ENCODE results near the gene RPAP2. TPM values are rescaled to one million over a fixed set of nuclear protein-coding genes. Genes with fewer than 3 reads are reported as not detected.

Gene RPAP2
- total RNA-seq, 1 experiment from 2014 or later, result 28.1 TPM

DNA sequence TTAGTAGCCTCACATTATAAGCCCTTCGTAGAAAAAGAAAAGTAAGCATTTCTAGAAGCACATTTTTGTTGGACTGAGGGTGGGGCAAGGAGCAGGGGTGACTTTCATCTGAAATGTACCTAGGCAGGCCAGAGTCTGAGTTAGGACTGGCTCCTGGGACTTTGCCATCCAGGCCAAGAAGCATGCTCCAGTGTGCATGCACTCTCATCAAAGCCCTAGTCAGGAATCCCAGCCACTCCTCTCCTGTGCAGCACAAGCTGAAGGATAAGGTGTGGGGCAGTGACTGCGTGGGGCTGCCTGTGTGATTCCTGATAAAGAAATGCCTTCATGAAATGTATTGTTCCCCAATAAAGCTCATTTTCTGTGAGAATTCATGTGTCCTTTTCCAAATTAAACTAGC is 99.7 kb downstream of the RPAP2 start:
- DNase-seq (ENCODE audit: low read depth, low spot score) (no peak), ATAC-seq (no peak)
- no peak overlapping the region for H3K9ac ChIP-seq (ENCODE audit: low read length)
- no peak overlapping the region for H3K27ac ChIP-seq (ENCODE audit: low read depth, low read length)
- H4K20me1 ChIP-seq (ENCODE audit: insufficient read depth), result no peaks in the 10 kb centered on the region
- H3K27me3 ChIP-seq (ENCODE audit: insufficient read depth, low read length), result no peaks in the 10 kb centered on the region
- H3K4me3 ChIP-seq (replicated peaks in 1 of 2; ENCODE audit: low read depth in 1 of 2, low read length in 2 of 2), result no peak overlapping the region
- no peaks in the 10 kb centered on the region for H3K36me3 ChIP-seq (ENCODE audit: control insufficient read depth in 1 of 2, insufficient read depth in 2 of 2, low read length in 2 of 2)
- H3K9me2 ChIP-seq (ENCODE audit: insufficient read depth), result no peaks in the 10 kb centered on the region
- no peak overlapping the region for H3K4me2 ChIP-seq (ENCODE audit: low read length)
- H2AFZ ChIP-seq (ENCODE audit: low read depth, low read length, poor library complexity, severe bottlenecking), result no peak overlapping the region
- RAD21 ChIA-PET (ENCODE audit: low non-redundant PET in 1 of 2, low total read pairs in 2 of 2, uncharacterized antibody in 2 of 2, unreplicated experiment in 2 of 2), result no interaction called here
- POLR2A ChIA-PET, result no interaction called here
- intact Hi-C loops (cut with micrococcal nuclease), result no loop called here
- TF ChIP-seq, protein P1, sequence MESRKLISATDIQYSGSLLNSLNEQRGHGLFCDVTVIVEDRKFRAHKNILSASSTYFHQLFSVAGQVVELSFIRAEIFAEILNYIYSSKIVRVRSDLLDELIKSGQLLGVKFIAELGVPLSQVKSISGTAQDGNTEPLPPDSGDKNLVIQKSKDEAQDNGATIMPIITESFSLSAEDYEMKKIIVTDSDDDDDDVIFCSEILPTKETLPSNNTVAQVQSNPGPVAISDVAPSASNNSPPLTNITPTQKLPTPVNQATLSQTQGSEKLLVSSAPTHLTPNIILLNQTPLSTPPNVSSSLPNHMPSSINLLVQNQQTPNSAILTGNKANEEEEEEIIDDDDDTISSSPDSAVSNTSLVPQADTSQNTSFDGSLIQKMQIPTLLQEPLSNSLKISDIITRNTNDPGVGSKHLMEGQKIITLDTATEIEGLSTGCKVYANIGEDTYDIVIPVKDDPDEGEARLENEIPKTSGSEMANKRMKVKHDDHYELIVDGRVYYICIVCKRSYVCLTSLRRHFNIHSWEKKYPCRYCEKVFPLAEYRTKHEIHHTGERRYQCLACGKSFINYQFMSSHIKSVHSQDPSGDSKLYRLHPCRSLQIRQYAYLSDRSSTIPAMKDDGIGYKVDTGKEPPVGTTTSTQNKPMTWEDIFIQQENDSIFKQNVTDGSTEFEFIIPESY (IDR thresholded peaks at IDR 0.05; ENCODE audit: extremely low read depth, insufficient replicate concordance, low read length), result no peak
- TF ChIP-seq, protein P2, sequence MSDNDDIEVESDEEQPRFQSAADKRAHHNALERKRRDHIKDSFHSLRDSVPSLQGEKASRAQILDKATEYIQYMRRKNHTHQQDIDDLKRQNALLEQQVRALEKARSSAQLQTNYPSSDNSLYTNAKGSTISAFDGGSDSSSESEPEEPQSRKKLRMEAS (IDR thresholded peaks at IDR 0.05), result no peak
- TF ChIP-seq FOSL1 (IDR thresholded peaks at IDR 0.05; ENCODE audit: low read depth) (no peak), TCF7L2 (IDR thresholded peaks at IDR 0.05; ENCODE audit: borderline replicate concordance, extremely low read depth, insufficient read depth, insufficient read length) (no peak)
- H3K4me1 ChIP-seq (ENCODE audit: control insufficient read depth in 1 of 2, insufficient read depth in 2 of 2, low read length in 2 of 2), result no peaks in the 10 kb centered on the region
- no peaks in the 10 kb centered on the region for H3K79me2 ChIP-seq (ENCODE audit: insufficient read depth, low read length)
- BruUV-seq (replicated peaks), result no TSS peak
- peaks cover 4 to 9% of the 10 kb centered on the region in 2 experiments; a peak in 2 of 4 replicates for H3K9me3 ChIP-seq (ENCODE audit: control insufficient read depth in 1 of 2, insufficient read depth in 1 of 2, low read depth in 1 of 2, low read length in 2 of 2)
- CTCF ChIA-PET, result no interaction called here

DNA sequence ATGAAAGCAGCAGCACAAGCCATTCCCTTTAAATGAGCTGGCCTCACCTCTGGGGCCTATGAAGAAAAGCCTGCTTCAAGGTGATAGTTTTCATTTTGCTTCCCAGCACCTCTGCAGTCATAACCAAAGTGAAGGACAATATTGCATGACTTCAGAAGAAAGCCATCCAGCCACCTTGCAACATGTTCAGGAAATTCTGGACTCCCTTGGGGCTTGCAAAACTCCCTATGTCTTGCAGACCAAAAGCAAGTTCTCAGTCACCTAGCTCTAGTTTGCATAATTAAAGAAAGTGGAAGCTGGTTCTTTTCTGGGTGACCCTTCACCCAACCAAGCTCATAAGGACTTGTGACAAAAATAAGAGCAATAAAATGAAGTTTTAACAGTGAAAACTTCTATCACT is 100.2 kb downstream of the RPAP2 start:
- no peak for TF ChIP-seq SP1 (IDR thresholded peaks at IDR 0.05; ENCODE audit: low read depth)
- TF ChIP-seq, protein P2 (IDR thresholded peaks at IDR 0.05), result no peak
- no peak for TF ChIP-seq YY1 (IDR thresholded peaks at IDR 0.05; ENCODE audit: extremely low read depth, insufficient replicate concordance, low read depth, low read length)
- no peak for TF ChIP-seq EZH2phosphoT487 (IDR thresholded peaks at IDR 0.05; ENCODE audit: borderline replicate concordance)
- TF ChIP-seq EGR1 (IDR thresholded peaks at IDR 0.05; ENCODE audit: low read depth), result no peak
- no peak for TF ChIP-seq ZFX (IDR thresholded peaks at IDR 0.05)
- no peak for TF ChIP-seq POLR2AphosphoS5 (IDR thresholded peaks at IDR 0.05; ENCODE audit: low read depth, low read length)
- TF ChIP-seq JUND (IDR thresholded peaks at IDR 0.05), result no peak
- TF ChIP-seq RAD21 (IDR thresholded peaks at IDR 0.05; ENCODE audit: low read depth), result no peak
- no peak for TF ChIP-seq ZNF274 (IDR thresholded peaks at IDR 0.05; ENCODE audit: low read depth, low read length)
- no peak for TF ChIP-seq CEBPB (IDR thresholded peaks at IDR 0.05; ENCODE audit: low read depth)
- no peak for TF ChIP-seq ELF1 (IDR thresholded peaks at IDR 0.05; ENCODE audit: borderline replicate concordance, low read depth)
- TF ChIP-seq SRF (IDR thresholded peaks at IDR 0.05; ENCODE audit: low read depth), result no peak
- TF ChIP-seq, protein P1 (IDR thresholded peaks at IDR 0.05; ENCODE audit: extremely low read depth, insufficient replicate concordance, low read length), result no peak
- TF ChIP-seq FOSL1 (IDR thresholded peaks at IDR 0.05; ENCODE audit: low read depth), result no peak
- ChIA-PET RAD21 (ENCODE audit: low non-redundant PET in 1 of 2, low total read pairs in 2 of 2, uncharacterized antibody in 2 of 2, unreplicated experiment in 2 of 2) (no interaction called here), CTCF (no interaction called here), POLR2A (no interaction called here)
- H4K20me1 ChIP-seq (ENCODE audit: insufficient read depth), result no peaks in the 10 kb centered on the region
- H3K9me3 ChIP-seq (ENCODE audit: control insufficient read depth in 1 of 2, insufficient read depth in 1 of 2, low read depth in 1 of 2, low read length in 2 of 2), result peaks cover 4 to 9% of the 10 kb centered on the region in 2 experiments; a peak in 2 of 4 replicates
- BruUV-seq (replicated peaks), result no TSS peak
- H3K9me2 ChIP-seq (ENCODE audit: insufficient read depth), result no peaks in the 10 kb centered on the region
- H2AFZ ChIP-seq (ENCODE audit: low read depth, low read length, poor library complexity, severe bottlenecking), result no peak overlapping the region
- no peaks in the 10 kb centered on the region for H3K79me2 ChIP-seq (ENCODE audit: insufficient read depth, low read length)
- intact Hi-C loops (cut with micrococcal nuclease), result no loop called here
- H3K4me2 ChIP-seq (ENCODE audit: low read length), result no peak overlapping the region
- H3K27me3 ChIP-seq (ENCODE audit: insufficient read depth, low read length), result no peaks in the 10 kb centered on the region
- H3K36me3 ChIP-seq (ENCODE audit: control insufficient read depth in 1 of 2, insufficient read depth in 2 of 2, low read length in 2 of 2), result no peaks in the 10 kb centered on the region
- no peaks in the 10 kb centered on the region for H3K4me1 ChIP-seq (ENCODE audit: control insufficient read depth in 1 of 2, insufficient read depth in 2 of 2, low read length in 2 of 2)
- no peak overlapping the region for H3K4me3 ChIP-seq (replicated peaks in 1 of 2; ENCODE audit: low read depth in 1 of 2, low read length in 2 of 2)
- no peak overlapping the region for H3K9ac ChIP-seq (ENCODE audit: low read length)
- DNase-seq (ENCODE audit: low read depth, low spot score) (no peak), ATAC-seq (no peak)
- no peak overlapping the region for H3K27ac ChIP-seq (ENCODE audit: low read depth, low read length)
